Neural progenitor cell (in vitro differentiated cells): ENCODE measurements around the gene FAM149B1. TPM values are rescaled to one million over a fixed set of nuclear protein-coding genes. Genes with fewer than 3 reads are reported as not detected.

Experiments used
- DNase-seq: peaks from one replicate; pipeline ENCODE4 v3.0.0-alpha.2; 2016; ENCODE audit warnings: low spot score
- H2AFZ ChIP-seq: fragments of 200-600 bp; sonication (generic); replicated peaks from 2 replicates; pipeline ENCODE4 v1.6.1; 2016; ENCODE audit warnings: antibody characterized with exemption
- H3F3A ChIP-seq: fragments of 200-600 bp; sonication (generic); 2 replicates; pipeline ENCODE4 v1.6.1; 2016; ENCODE audit warnings: antibody characterized with exemption, low read depth
- H3K27ac ChIP-seq: fragments of 200-600 bp; sonication (generic); 2 replicates; pipeline ENCODE4 v1.5.1; 2016; ENCODE audit warnings: mild to moderate bottlenecking
- H3K27me3 ChIP-seq: fragments of 200-600 bp; sonication (generic); 2 replicates; pipeline ENCODE4 v1.6.1; 2016; ENCODE audit warnings: mild to moderate bottlenecking, moderate library complexity
- H3K36me3 ChIP-seq: fragments of 200-600 bp; sonication (generic); 2 replicates; pipeline ENCODE4 v1.5.1; 2016
- H3K4me1 ChIP-seq: fragments of 200-600 bp; sonication (generic); 2 replicates; pipeline ENCODE4 v1.6.1; 2016; ENCODE audit warnings: mixed run types
- H3K4me2 ChIP-seq: fragments of 200-600 bp; sonication (generic); 2 replicates; pipeline ENCODE4 v1.6.1; 2016
- H3K4me3 ChIP-seq: fragments of 200-600 bp; sonication (generic); 2 replicates; pipeline ENCODE4 v1.5.1; 2016
- H3K79me2 ChIP-seq: fragments of 200-600 bp; sonication (generic); 2 replicates; pipeline ENCODE4 v1.6.1; 2016; ENCODE audit warnings: low read depth
- H3K9ac ChIP-seq: fragments of 200-600 bp; sonication (generic); 2 replicates; pipeline ENCODE4 v1.6.1; 2016
- H3K9me3 ChIP-seq: fragments of 200-600 bp; sonication (generic); 2 replicates; pipeline ENCODE4 v1.5.1; 2016; ENCODE audit warnings: low read depth
- H4K20me1 ChIP-seq: fragments of 200-600 bp; sonication (generic); 2 replicates; pipeline ENCODE4 v1.6.1; 2016; ENCODE audit warnings: low read depth
- H3K27ac Mint-ChIP-seq: 3 replicates; pipeline ENCODE4 v1.8.0; 2021; ENCODE audit warnings: mixed read lengths
- H3K27me3 Mint-ChIP-seq: 2 replicates; pipeline ENCODE4 v1.8.0; 2022; ENCODE audit warnings: low read depth, mild to moderate bottlenecking, inconsistent platforms, moderate library complexity, mixed read lengths; ENCODE audit not compliant: insufficient read depth
- H3K36me3 Mint-ChIP-seq: 3 replicates; pipeline ENCODE4 v1.8.0; 2021; ENCODE audit warnings: mixed read lengths
- H3K4me1 Mint-ChIP-seq: 3 replicates; pipeline ENCODE4 v1.8.0; 2021; ENCODE audit warnings: mixed read lengths
- H3K4me3 Mint-ChIP-seq: 3 replicates; pipeline ENCODE4 v1.8.0; 2021; ENCODE audit warnings: mild to moderate bottlenecking, moderate library complexity, mixed read lengths
- H3K9me3 Mint-ChIP-seq: 3 replicates; pipeline ENCODE4 v1.8.0; 2020; ENCODE audit warnings: mixed read lengths
- CTCF ChIP-seq: fragments of 200-600 bp; sonication (generic); IDR thresholded peaks from 2 replicates; pipeline ENCODE4 v1.5.1; 2017; ENCODE audit warnings: antibody characterized with exemption, mild to moderate bottlenecking
- EZH2 ChIP-seq: fragments of 200-600 bp; sonication (generic); IDR thresholded peaks from 2 replicates; pipeline ENCODE4 v1.6.1; 2017; ENCODE audit warnings: antibody characterized with exemption, mild to moderate bottlenecking, moderate library complexity
- EZH2phosphoT487 ChIP-seq: fragments of 200-600 bp; sonication (generic); IDR thresholded peaks from 2 replicates; pipeline ENCODE4 v1.6.1; 2017; ENCODE audit warnings: antibody characterized with exemption
- total RNA-seq: library from RNA; depleted of rRNA; stranded (reverse); fragments of >200 nt; gene quantifications from 2 replicates; pipeline ENCODE4 v1.2.3, GENCODE V29; 2015; ENCODE audit warnings: low replicate concordance

The FAM149B1 gene
- total RNA-seq, 1 donor from 2014 or later: 43.3 TPM

GRCh38 chr10:73219384-73219783, 51.5 kb downstream of the FAM149B1 start:
- no peak overlapping the region for H3K4me3 Mint-ChIP-seq
- Histone ChIP-seq H3K4me1 (no peaks in the 10 kb centered on the region), H4K20me1 (peaks cover 3% of the 10 kb centered on the region), H3F3A (no peaks in the 10 kb centered on the region), H3K4me3 (no peak overlapping the region), H3K4me2 (no peak overlapping the region), H3K79me2 (no peaks in the 10 kb centered on the region), H3K36me3 (peaks cover 4% of the 10 kb centered on the region), H3K27me3 (no peaks in the 10 kb centered on the region), H3K27ac (no peak overlapping the region), H3K9ac (no peak overlapping the region), H3K9me3 (no peaks in the 10 kb centered on the region), H2AFZ (no peak overlapping the region)
- no peaks in the 10 kb centered on the region for H3K27me3 Mint-ChIP-seq
- peaks cover 19% of the 10 kb centered on the region for H3K36me3 Mint-ChIP-seq
- no peak for DNase-seq
- H3K9me3 Mint-ChIP-seq: no peaks in the 10 kb centered on the region
- no peak overlapping the region for H3K27ac Mint-ChIP-seq
- no peak for TF ChIP-seq EZH2phosphoT487
- no peak for TF ChIP-seq CTCF
- no peaks in the 10 kb centered on the region for H3K4me1 Mint-ChIP-seq

GRCh38 chr10:73220989-73221388, 53.1 kb downstream of the FAM149B1 start:
- Histone ChIP-seq H3F3A (no peaks in the 10 kb centered on the region), H3K27ac (no peak overlapping the region), H3K4me1 (no peaks in the 10 kb centered on the region), H2AFZ (no peak overlapping the region), H3K4me2 (no peak overlapping the region), H3K9ac (no peak overlapping the region), H3K36me3 (peaks cover 4% of the 10 kb centered on the region), H3K79me2 (no peaks in the 10 kb centered on the region), H3K9me3 (no peaks in the 10 kb centered on the region), H3K27me3 (no peaks in the 10 kb centered on the region), H3K4me3 (no peak overlapping the region), H4K20me1 (peaks cover 3% of the 10 kb centered on the region)
- no peak for TF ChIP-seq CTCF
- TF ChIP-seq EZH2phosphoT487: no peak
- TF ChIP-seq EZH2: no peak
- Mint-ChIP-seq H3K27ac (no peak overlapping the region), H3K9me3 (no peaks in the 10 kb centered on the region), H3K36me3 (peaks cover 15% of the 10 kb centered on the region), H3K4me3 (no peak overlapping the region), H3K27me3 (no peaks in the 10 kb centered on the region), H3K4me1 (no peaks in the 10 kb centered on the region)
- no peak for DNase-seq

GRCh38 chr10:73225518-73225917, 57.6 kb downstream of the FAM149B1 start:
- peaks cover 3% of the 10 kb centered on the region for H4K20me1 ChIP-seq
- Mint-ChIP-seq H3K4me3 (no peak overlapping the region), H3K9me3 (no peaks in the 10 kb centered on the region), H3K4me1 (no peaks in the 10 kb centered on the region), H3K27ac (no peak overlapping the region), H3K27me3 (no peaks in the 10 kb centered on the region), H3K36me3 (peaks cover 7% of the 10 kb centered on the region)
- H3K79me2 ChIP-seq: no peaks in the 10 kb centered on the region
- H3K9me3 ChIP-seq: no peaks in the 10 kb centered on the region
- H3K4me1 ChIP-seq: no peaks in the 10 kb centered on the region
- H3F3A ChIP-seq: no peaks in the 10 kb centered on the region
- no peak overlapping the region for H3K9ac ChIP-seq
- TF ChIP-seq EZH2phosphoT487: no peak
- TF ChIP-seq EZH2: no peak
- TF ChIP-seq CTCF: no peak
- no peak overlapping the region for H3K4me2 ChIP-seq
- H3K27ac ChIP-seq: no peak overlapping the region
- H2AFZ ChIP-seq: no peak overlapping the region
- no peak overlapping the region for H3K4me3 ChIP-seq
- no peaks in the 10 kb centered on the region for H3K27me3 ChIP-seq
- peaks cover 4% of the 10 kb centered on the region for H3K36me3 ChIP-seq
- no peak for DNase-seq
